WTC11 (cell line): Measurements from ENCODE around the gene CMC2. TPM values are rescaled to one million over a fixed set of nuclear protein-coding genes. Genes with fewer than 3 reads are reported as not detected.

ENCODE experiments used
- ATAC-seq: fragments of 200-7000 bp; cut with Tn5 transposase; 2 replicates; pipeline ENCODE4 v1.10.0; 2021; ENCODE audit warnings: mild to moderate bottlenecking, moderate library complexity
- CTCF ChIA-PET: fragments of 300-600 bp; sonication (Branson Sonifier 250); formaldehyde crosslinking; loops from one replicate; lab custom pipeline; 2021; ENCODE audit warnings: antibody characterized with exemption; lab: Charles Lee
- POLR2A ChIA-PET: fragments of 350-600 bp; sonication (Branson Sonifier 250); formaldehyde crosslinking; loops from one replicate; lab custom pipeline; 2021; ENCODE audit warnings: antibody characterized with exemption; lab: Charles Lee
- DNase-seq: peaks from one replicate; pipeline ENCODE4 v3.0.0; 2021; ENCODE audit warnings: low spot score
- H3K27ac Mint-ChIP-seq: 2 replicates; pipeline ENCODE4 v1.8.0; 2021; ENCODE audit warnings: mixed read lengths
- H3K27me3 Mint-ChIP-seq: 2 replicates; pipeline ENCODE4 v1.8.0; 2021; ENCODE audit warnings: low read depth, mild to moderate bottlenecking, moderate library complexity, mixed read lengths
- H3K36me3 Mint-ChIP-seq: 2 replicates; pipeline ENCODE4 v1.8.0; 2021; ENCODE audit warnings: mixed read lengths
- H3K4me1 Mint-ChIP-seq: 2 replicates; pipeline ENCODE4 v1.8.0; 2022; ENCODE audit warnings: mixed read lengths
- H3K4me3 Mint-ChIP-seq: 2 replicates; pipeline ENCODE4 v1.8.0; 2021; ENCODE audit warnings: mild to moderate bottlenecking, moderate library complexity, mixed read lengths
- H3K9me3 Mint-ChIP-seq: 2 replicates; pipeline ENCODE4 v1.8.0; 2021; ENCODE audit warnings: mixed read lengths
- ATF1 ChIP-seq: sonication (generic); formaldehyde crosslinking; IDR thresholded peaks from 2 replicates; pipeline ENCODE4 v1.8.1; 2023; ENCODE audit warnings: mild to moderate bottlenecking, moderate library complexity, missing genetic modification reagents
- CTCF ChIP-seq: fragments of 200-600 bp; IDR thresholded peaks from 2 replicates; pipeline ENCODE4 v1.8.0; 2022; ENCODE audit warnings: antibody characterized with exemption
- NFYB ChIP-seq: sonication (generic); formaldehyde crosslinking; conservative IDR thresholded peaks from 2 replicates; pipeline ENCODE4 v1.8.0; 2022; ENCODE audit warnings: low read depth, missing genetic modification reagents
- SMAD4 ChIP-seq: sonication (generic); formaldehyde crosslinking; IDR thresholded peaks from 2 replicates; pipeline ENCODE4 v1.8.0; 2022; ENCODE audit warnings: mild to moderate bottlenecking, missing genetic modification reagents
- TCF7 ChIP-seq: sonication (generic); formaldehyde crosslinking; IDR thresholded peaks from 2 replicates; pipeline ENCODE4 v1.8.0; 2022; ENCODE audit warnings: mild to moderate bottlenecking, low read depth, missing genetic modification reagents, moderate library complexity
- TEAD1 ChIP-seq: sonication (generic); formaldehyde crosslinking; IDR thresholded peaks from 2 replicates; pipeline ENCODE4 v1.8.0; 2022; ENCODE audit warnings: mild to moderate bottlenecking, missing genetic modification reagents
- ZNF121 ChIP-seq: sonication (generic); formaldehyde crosslinking; IDR thresholded peaks from 2 replicates; pipeline ENCODE4 v1.8.0; 2023; ENCODE audit warnings: missing genetic modification reagents
- ZNF671 ChIP-seq: fragments of 250-450 bp; sonication (Bioruptor Pico); IDR thresholded peaks from 2 replicates; pipeline ENCODE4 v1.8.0; 2021; ENCODE audit warnings: mild to moderate bottlenecking
- total RNA-seq: library from RNA; stranded (reverse); gene quantifications from 3 replicates; pipeline ENCODE4 v1.2.3, GENCODE V29; 2021
- TF ChIP-seq, protein P1 (sequence below): sonication (generic); formaldehyde crosslinking; IDR thresholded peaks from 2 replicates; pipeline ENCODE4 v1.8.1; 2023; ENCODE audit warnings: mild to moderate bottlenecking, missing genetic modification reagents, borderline replicate concordance

Gene CMC2
- total RNA-seq, 1 experiment from 2014 or later: 78.9 TPM

- TF ChIP-seq SMAD4 (CRISPR knock-in tag): no peak
- TF ChIP-seq ATF1 (CRISPR knock-in tag): no peak
- TF ChIP-seq, all 79 proteins: peak for 3
These were observed 74.6 kb downstream of the CMC2 start (continued) for GRCh38 chr16:80931801-80932707.

DNA sequence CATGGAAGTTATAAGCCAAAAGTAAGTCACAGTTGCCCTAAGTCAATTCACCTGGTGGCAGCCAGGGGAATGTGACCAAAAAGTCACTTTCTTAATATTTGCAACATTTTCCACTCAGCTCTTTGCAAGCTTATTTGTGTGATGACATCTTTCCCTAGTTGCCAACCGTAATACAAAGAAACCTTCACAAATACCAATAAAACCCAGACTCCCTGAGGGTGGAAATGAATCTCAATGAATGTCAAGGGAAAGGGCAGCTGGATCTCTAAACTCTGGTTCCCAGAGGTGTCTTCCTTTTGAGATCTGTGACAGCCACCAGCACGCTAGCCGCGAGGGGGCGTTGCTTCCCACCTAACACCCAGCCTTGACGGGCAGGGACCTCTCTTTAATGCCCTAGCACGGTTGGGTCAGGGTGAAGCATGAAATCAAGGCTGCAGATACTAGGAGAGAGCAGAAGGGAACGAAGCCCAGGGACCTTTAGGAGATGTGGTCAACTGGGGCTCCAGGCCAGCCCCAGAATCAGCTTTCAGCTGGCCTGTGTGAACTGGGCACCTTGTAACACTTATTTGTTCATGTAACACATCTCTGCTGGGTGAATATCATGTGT, 82.2 kb downstream of the CMC2 start:
- DNase-seq (peak; percentile 87), ATAC-seq (peak; percentile 98)
- peak; percentile 51 for TF ChIP-seq CTCF
- 0 out of 2 replicates have a peak, but pooled peaks have one; percentile 53 for TF ChIP-seq ZNF121
- no peak for TF ChIP-seq ZNF671 (CRISPR knock-in tag)
- H3K36me3 Mint-ChIP-seq: no peaks in the 10 kb centered on the region
- H3K4me1 Mint-ChIP-seq: no peaks in the 10 kb centered on the region
- ChIA-PET CTCF (interaction anchor here (0.6 to 2.8 kb wide), 23 partner anchors 9 to 806 kb away, joined by 3 to 21 read pairs (median 3); partner anchors contain the start of gene ATMIN), POLR2A (no interaction called here)
- no peak overlapping the region for H3K27ac Mint-ChIP-seq
- no peak overlapping the region for H3K4me3 Mint-ChIP-seq
- H3K27me3 Mint-ChIP-seq: no peaks in the 10 kb centered on the region; the same call in 1 of the 2 replicates
- peaks cover 3% of the 10 kb centered on the region for H3K9me3 Mint-ChIP-seq

- Mint-ChIP-seq H3K27ac (no peak overlapping the region), H3K9me3 (peaks cover 3% of the 10 kb centered on the region), H3K27me3 (no peaks in the 10 kb centered on the region; the same call in 1 of the 2 replicates), H3K4me1 (peaks cover 8% of the 10 kb centered on the region), H3K4me3 (no peak overlapping the region), H3K36me3 (no peaks in the 10 kb centered on the region)
- ChIA-PET CTCF (interaction anchor here (0.6 to 2.8 kb wide), 10 partner anchors 10 to 807 kb away, joined by 3 to 21 read pairs (median 4); no protein-coding TSS in a partner anchor), POLR2A (no interaction called here)
- ATAC-seq (no peak), DNase-seq (no peak)
- no peak for TF ChIP-seq TCF7 (CRISPR knock-in tag)
- no peak for TF ChIP-seq TEAD1
- TF ChIP-seq, protein P1, sequence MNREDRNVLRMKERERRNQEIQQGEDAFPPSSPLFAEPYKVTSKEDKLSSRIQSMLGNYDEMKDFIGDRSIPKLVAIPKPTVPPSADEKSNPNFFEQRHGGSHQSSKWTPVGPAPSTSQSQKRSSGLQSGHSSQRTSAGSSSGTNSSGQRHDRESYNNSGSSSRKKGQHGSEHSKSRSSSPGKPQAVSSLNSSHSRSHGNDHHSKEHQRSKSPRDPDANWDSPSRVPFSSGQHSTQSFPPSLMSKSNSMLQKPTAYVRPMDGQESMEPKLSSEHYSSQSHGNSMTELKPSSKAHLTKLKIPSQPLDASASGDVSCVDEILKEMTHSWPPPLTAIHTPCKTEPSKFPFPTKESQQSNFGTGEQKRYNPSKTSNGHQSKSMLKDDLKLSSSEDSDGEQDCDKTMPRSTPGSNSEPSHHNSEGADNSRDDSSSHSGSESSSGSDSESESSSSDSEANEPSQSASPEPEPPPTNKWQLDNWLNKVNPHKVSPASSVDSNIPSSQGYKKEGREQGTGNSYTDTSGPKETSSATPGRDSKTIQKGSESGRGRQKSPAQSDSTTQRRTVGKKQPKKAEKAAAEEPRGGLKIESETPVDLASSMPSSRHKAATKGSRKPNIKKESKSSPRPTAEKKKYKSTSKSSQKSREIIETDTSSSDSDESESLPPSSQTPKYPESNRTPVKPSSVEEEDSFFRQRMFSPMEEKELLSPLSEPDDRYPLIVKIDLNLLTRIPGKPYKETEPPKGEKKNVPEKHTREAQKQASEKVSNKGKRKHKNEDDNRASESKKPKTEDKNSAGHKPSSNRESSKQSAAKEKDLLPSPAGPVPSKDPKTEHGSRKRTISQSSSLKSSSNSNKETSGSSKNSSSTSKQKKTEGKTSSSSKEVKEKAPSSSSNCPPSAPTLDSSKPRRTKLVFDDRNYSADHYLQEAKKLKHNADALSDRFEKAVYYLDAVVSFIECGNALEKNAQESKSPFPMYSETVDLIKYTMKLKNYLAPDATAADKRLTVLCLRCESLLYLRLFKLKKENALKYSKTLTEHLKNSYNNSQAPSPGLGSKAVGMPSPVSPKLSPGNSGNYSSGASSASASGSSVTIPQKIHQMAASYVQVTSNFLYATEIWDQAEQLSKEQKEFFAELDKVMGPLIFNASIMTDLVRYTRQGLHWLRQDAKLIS (CRISPR knock-in tag): no peak
- no peak for TF ChIP-seq ZNF671 (CRISPR knock-in tag)
- TF ChIP-seq NFYB (CRISPR knock-in tag): no peak
- TF ChIP-seq, all 79 proteins: peak for 0
These were observed 83.3 kb downstream of the CMC2 start for GRCh38 chr16:80923356-80923755.

Other genes starting within 250 kb of the CMC2 start
- 4.3 to 8.2 TPM (median 5.4 TPM) in 3 replicates for gene CDYL2, start 202.3 kb downstream of the CMC2 start, total RNA-seq
- gene CENPN, start 329 bp upstream of the CMC2 start, total RNA-seq: 47.4 to 49.7 TPM (median 48.5 TPM) in 3 replicates
- 36.0 to 43.1 TPM (median 37.2 TPM) in 3 replicates for gene ATMIN, start 29.0 kb upstream of the CMC2 start, total RNA-seq
- gene C16orf46, start 70.4 kb upstream of the CMC2 start, total RNA-seq: 1.1 to 1.3 TPM (median 1.2 TPM) in 3 replicates
- gene GCSH, start 89.5 kb upstream of the CMC2 start, total RNA-seq: 95.9 to 97.1 TPM (median 96.4 TPM) in 3 replicates
- 0.15 to 0.23 TPM (median 0.23 TPM) in 3 replicates for gene BCO1, start 231.8 kb upstream of the CMC2 start, total RNA-seq